ENCODE results near the gene BABAM2.

- no peak for TF ChIP-seq CTCF (IDR thresholded peaks at IDR 0.05; ENCODE audit: borderline replicate concordance, extremely low read depth, low read length, poor library complexity, severe bottlenecking)
- no peak for TF ChIP-seq EZH2 (IDR thresholded peaks at IDR 0.05; ENCODE audit: borderline replicate concordance, low read depth, low read length, severe bottlenecking)
These were observed 183.6 kb downstream of the BABAM2 start for GRCh38 chr2:28074137-28074536.

Measured in DND-41 (cell line).